ENCODE measurements around the gene EZR. TPM values are rescaled to one million over a fixed set of nuclear protein-coding genes. Genes with fewer than 3 reads are reported as not detected.

The EZR gene
- total RNA-seq, 4 donors from 2014 or later: 83.7 to 168 (median 144) TPM

- Histone ChIP-seq H3K36me3 (no peaks in the 10 kb centered on the region), H3K27ac (peak overlapping the region in 1 of 4 donors; percentile 70), H3K27me3 (no peaks in the 10 kb centered on the region), H3K4me3 (no peak overlapping the region), H3K4me1 (peaks cover 0 to 12% (median 0%) of the 10 kb centered on the region in 4 donors), H3K9me3 (no peaks in the 10 kb centered on the region)
- TF ChIP-seq POLR2A (IDR thresholded peaks at IDR 0.05): no peak
- TF ChIP-seq CTCF (IDR thresholded peaks at IDR 0.05): peak; percentile 36 to 49 (median 38)
- no peak for DNase-seq (ENCODE audit: low spot score in 2 of 2)
- 44 to 54% methylated on average over 13 of the region's 13 CpGs for WGBS, 2 donors
Measured at GRCh38 chr6:158718461-158719046, 100.6 kb downstream of the EZR start.

GRCh38 chr6:158717341-158718330 is 101.5 kb downstream of the EZR start:
- Histone ChIP-seq H3K4me3 (no peak overlapping the region), H3K9me3 (no peaks in the 10 kb centered on the region), H3K27ac (peak overlapping the region in 1 of 4 donors; percentile 70), H3K27me3 (no peaks in the 10 kb centered on the region), H3K36me3 (no peaks in the 10 kb centered on the region), H3K4me1 (peaks cover 0 to 12% (median 0%) of the 10 kb centered on the region in 4 donors)
- TF ChIP-seq POLR2A (IDR thresholded peaks at IDR 0.05): no peak
- TF ChIP-seq CTCF (IDR thresholded peaks at IDR 0.05): no peak
- no peak for TF ChIP-seq EP300 (IDR thresholded peaks at IDR 0.05)
- no peak for DNase-seq (ENCODE audit: low spot score in 2 of 2)
- 82 to 83% methylated on average over 16 of the region's 16 CpGs for WGBS, 2 donors

Small RNA genes lying within 50 kb of the gene (small RNA-seq; reads per million reads assigned to genes)
- gene MIR3918: not detected

Other genes with a start within 250 kb of the EZR start
- 10 to 100 TPM; 36.6 to 80.0 (median 49.1) TPM for gene DYNLT1, start 174.6 kb downstream of the EZR start, total RNA-seq
- 1 to 10 TPM; 1.3 to 6.7 (median 3.6) TPM for gene SYTL3, start 169.3 kb downstream of the EZR start, total RNA-seq
- 10 to 100 TPM in 3 of 4 donors, 1 to 10 TPM in 1; 8.2 to 11.6 (median 11.0) TPM for gene RSPH3, start 180.8 kb upstream of the EZR start, total RNA-seq
- 1 to 10 TPM; 2.7 to 9.8 (median 4.6) TPM for gene TAGAP, start 225.6 kb upstream of the EZR start, total RNA-seq

All from tibial nerve (tissue), 4 donors.